Measurements from ENCODE around the gene CDIP1.

- TF ChIP-seq POLR2A (IDR thresholded peaks at IDR 0.05): no peak
- TF ChIP-seq, protein P1, sequence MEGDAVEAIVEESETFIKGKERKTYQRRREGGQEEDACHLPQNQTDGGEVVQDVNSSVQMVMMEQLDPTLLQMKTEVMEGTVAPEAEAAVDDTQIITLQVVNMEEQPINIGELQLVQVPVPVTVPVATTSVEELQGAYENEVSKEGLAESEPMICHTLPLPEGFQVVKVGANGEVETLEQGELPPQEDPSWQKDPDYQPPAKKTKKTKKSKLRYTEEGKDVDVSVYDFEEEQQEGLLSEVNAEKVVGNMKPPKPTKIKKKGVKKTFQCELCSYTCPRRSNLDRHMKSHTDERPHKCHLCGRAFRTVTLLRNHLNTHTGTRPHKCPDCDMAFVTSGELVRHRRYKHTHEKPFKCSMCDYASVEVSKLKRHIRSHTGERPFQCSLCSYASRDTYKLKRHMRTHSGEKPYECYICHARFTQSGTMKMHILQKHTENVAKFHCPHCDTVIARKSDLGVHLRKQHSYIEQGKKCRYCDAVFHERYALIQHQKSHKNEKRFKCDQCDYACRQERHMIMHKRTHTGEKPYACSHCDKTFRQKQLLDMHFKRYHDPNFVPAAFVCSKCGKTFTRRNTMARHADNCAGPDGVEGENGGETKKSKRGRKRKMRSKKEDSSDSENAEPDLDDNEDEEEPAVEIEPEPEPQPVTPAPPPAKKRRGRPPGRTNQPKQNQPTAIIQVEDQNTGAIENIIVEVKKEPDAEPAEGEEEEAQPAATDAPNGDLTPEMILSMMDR (IDR thresholded peaks at IDR 0.05): no peak
Observed at GRCh38 chr16:4523686-4524085, 14.9 kb downstream of the CDIP1 start.
